GM12878 (cell line): ENCODE measurements around the gene THBS1. TPM values are rescaled to one million over a fixed set of nuclear protein-coding genes. Genes with fewer than 3 reads are reported as not detected.

Experiments
- ATAC-seq: fragments of 200-7000 bp; cut with Tn5 transposase; 3 replicates; pipeline ENCODE4 v1.9.1; 2020; ENCODE audit warnings: mild to moderate bottlenecking, moderate library complexity
- BruUV-seq: library from RNA; stranded (reverse); fragments of 400-500 nt; replicated peaks from 2 replicates; lab custom pipeline; 2021; lab: Mats Ljungman, UMichigan
- CTCF ChIA-PET: fragments of 300-600 bp; sonication (Branson Sonifier 250); formaldehyde crosslinking; extraction: SDS; loops from one replicate; lab custom pipeline; 2021; ENCODE audit warnings: inconsistent platforms; lab: Yijun Ruan, JAX
- POLR2A ChIA-PET: fragments of 350-600 bp; formaldehyde crosslinking; extraction: SDS; loops from one replicate; lab custom pipeline; 2021; ENCODE audit warnings: inconsistent platforms; lab: Charles Lee
- RAD21 ChIA-PET: fragments of 300-600 bp; sonication (Branson Sonifier 250); formaldehyde crosslinking; loops from one replicate; lab custom pipeline; 2023; ENCODE audit warnings: antibody characterized with exemption; ENCODE audit not compliant: unreplicated experiment; lab: Charles Lee
- SMC1A ChIA-PET: fragments of 300-600 bp; sonication (Branson Sonifier 250); formaldehyde crosslinking; loops from one replicate; lab custom pipeline; 2023; ENCODE audit not compliant: unreplicated experiment, uncharacterized antibody; lab: Charles Lee
- DNase-seq: peaks from one replicate; pipeline ENCODE4 v3.0.0-alpha.2; 2011; ENCODE audit warnings: low read depth, low spot score
- FAIRE-seq: peaks from 3 replicates; lab custom pipeline; 2011; peaks lifted over from hg19 to GRCh38; lab: Jason Lieb, UNC
- H2AFZ ChIP-seq: 2 replicates; pipeline ENCODE4 v1.6.0; 2011; ENCODE audit warnings: low read depth, low read length, control low read depth; ENCODE audit not compliant: control insufficient read depth
- H3K27ac ChIP-seq: 2 replicates; pipeline ENCODE4 v1.5.1; 2011; ENCODE audit warnings: control low read depth; ENCODE audit not compliant: control insufficient read depth, insufficient read depth
- H3K27me3 ChIP-seq, 2 experiments: replicated peaks in 1 of 2; 2 replicates each; pipeline versions ENCODE4 v1.6.0 to v1.6.1; 2011; ENCODE audit warnings: low read length in 1 of 2; ENCODE audit not compliant: control insufficient read depth in 2 of 2, insufficient read depth in 2 of 2
- H3K36me3 ChIP-seq, 2 experiments: 2 replicates each; pipeline ENCODE4 v1.5.1; 2011; ENCODE audit warnings: low read length in 1 of 2; ENCODE audit not compliant: control insufficient read depth in 2 of 2, insufficient read depth in 2 of 2
- H3K4me1 ChIP-seq: 2 replicates; pipeline ENCODE4 v1.6.1; 2011; ENCODE audit warnings: mild to moderate bottlenecking, low read length, moderate library complexity, mixed read lengths; ENCODE audit not compliant: control insufficient read depth, insufficient read depth
- H3K4me2 ChIP-seq: 2 replicates; pipeline ENCODE4 v1.6.0; 2011; ENCODE audit warnings: control low read depth; ENCODE audit not compliant: control insufficient read depth, insufficient read depth
- H3K4me3 ChIP-seq: fragments of 200-600 bp; sonication (generic); 2 replicates; pipeline ENCODE4 v1.5.1; 2016
- H3K79me2 ChIP-seq: 2 replicates; pipeline ENCODE4 v1.6.0; 2011; ENCODE audit warnings: low read length; ENCODE audit not compliant: control insufficient read depth, insufficient read depth
- H3K9ac ChIP-seq: 2 replicates; pipeline ENCODE4 v1.8.0; 2011; ENCODE audit warnings: low read length, control low read depth, mixed read lengths; ENCODE audit not compliant: control insufficient read depth, insufficient read depth
- H3K9me3 ChIP-seq: replicated peaks from 3 replicates; pipeline ENCODE4 v1.5.1; 2011; ENCODE audit warnings: mild to moderate bottlenecking, low read length; ENCODE audit not compliant: control insufficient read depth, insufficient read depth
- H4K20me1 ChIP-seq: 2 replicates; pipeline ENCODE4 v1.6.0; 2011; ENCODE audit not compliant: control insufficient read depth, insufficient read depth
- CBX5 ChIP-seq: sonication (generic); IDR thresholded peaks from 2 replicates; pipeline ENCODE4 v1.6.1; 2016; ENCODE audit warnings: low read depth, moderate library complexity, mild to moderate bottlenecking, inconsistent platforms
- ESRRA ChIP-seq: IDR thresholded peaks from 2 replicates; pipeline ENCODE4 v1.6.1; 2012; ENCODE audit warnings: mild to moderate bottlenecking, low read length, improper control_type of control experiment
- FOXK2 ChIP-seq: fragments of 450-650 bp; IDR thresholded peaks from 2 replicates; pipeline ENCODE4 v1.6.1; 2017; ENCODE audit warnings: mild to moderate bottlenecking, moderate library complexity
- KDM1A ChIP-seq: fragments of 200-600 bp; sonication (generic); IDR thresholded peaks from 2 replicates; pipeline ENCODE4 v1.6.1; 2016; ENCODE audit warnings: borderline replicate concordance
- KLF5 ChIP-seq: fragments of 450-650 bp; IDR thresholded peaks from 2 replicates; pipeline ENCODE4 v1.6.1; 2014; ENCODE audit warnings: mild to moderate bottlenecking; ENCODE audit not compliant: partially characterized antibody
- NFIC ChIP-seq: IDR thresholded peaks from 2 replicates; pipeline ENCODE4 v1.6.1; 2012; ENCODE audit warnings: low read depth, mild to moderate bottlenecking, inconsistent platforms, low read length, moderate library complexity
- NR2C2 ChIP-seq: IDR thresholded peaks from 2 replicates; pipeline ENCODE4 v1.6.1; 2011; ENCODE audit warnings: borderline replicate concordance, low read depth; ENCODE audit not compliant: control insufficient read depth, insufficient read length
- NR2F1 ChIP-seq: fragments of 450-650 bp; conservative IDR thresholded peaks from 2 replicates; pipeline ENCODE4 v1.6.1; 2017; ENCODE audit warnings: mild to moderate bottlenecking
- TCF7 ChIP-seq: IDR thresholded peaks from 2 replicates; pipeline ENCODE4 v1.6.1; 2014; ENCODE audit warnings: antibody characterized with exemption, borderline replicate concordance
- YY1 ChIP-seq: IDR thresholded peaks from 2 replicates; pipeline ENCODE4 v1.6.1; 2011; ENCODE audit warnings: low read depth, mild to moderate bottlenecking, low read length
- WGBS: methylation state at CpG from one replicate; pipeline ENCODE4 v1.1.6; 2016; ENCODE audit warnings: low lambda C conversion rate; ENCODE audit not compliant: insufficient replicate concordance, insufficient coverage; ENCODE audit errors: missing lambda C conversion rate; 5-methylcytosine and 5-hydroxymethylcytosine counted together
- in situ Hi-C: fragments of 300-500 bp; cut with MboI; formaldehyde crosslinking; loops from 9 replicates; pipeline ENCODE4 v1.14.3; 2018; ENCODE audit warnings: mixed read lengths
- intact Hi-C: fragments of 100-400 bp; cut with micrococcal nuclease; formaldehyde crosslinking; loops from one replicate; pipeline ENCODE4 v1.14.2; 2022; ENCODE audit not compliant: unreplicated experiment
- polyA plus RNA-seq, 11 experiments: library from polyadenylated mRNA; depleted of rRNA in 4 of 11; unstranded in 6 of 11; stranded (reverse) in 5 of 11; fragments of >200 nt; fragmentation: Nextera tagmentation in 4 of 11; fragmentation: Illumina TruSeq in 1 of 11; extraction: Ambion mirVana in 4 of 11; extraction: Trizol in 1 of 11; gene quantifications; 1 replicate in 1 of 11; 2 replicates in 10 of 11; pipeline versions ENCODE4 v1.2.1 to v1.2.3, GENCODE V29; 2011 to 2016; ENCODE audit warnings: inconsistent platforms in 2 of 11, missing spikeins in 2 of 11, low read depth in 1 of 11
- total RNA-seq, 4 experiments: library from RNA; depleted of rRNA in 3 of 4; stranded (reverse); fragments of >200 nt in 3 of 4; fragmentation: Illumina TruSeq in 1 of 4; extraction: Trizol in 1 of 4; gene quantifications; 2 replicates each; pipeline versions ENCODE4 v1.2.1 to v1.2.3, GENCODE V29; 2013 to 2021
- TF ChIP-seq, protein P1 (sequence below): IDR thresholded peaks from 2 replicates; pipeline ENCODE4 v1.6.1; 2011; ENCODE audit warnings: low read depth, low read length, improper control_type of control experiment, borderline replicate concordance
- TF ChIP-seq, protein P2 (sequence below): IDR thresholded peaks from 2 replicates; pipeline ENCODE4 v1.6.1; 2011; ENCODE audit warnings: borderline replicate concordance, low read depth, mild to moderate bottlenecking, moderate library complexity, mixed read lengths, low read length; ENCODE audit not compliant: insufficient read depth; ENCODE audit errors: extremely low read length
- TF ChIP-seq, protein P3 (sequence below): fragments of 450-650 bp; IDR thresholded peaks from 2 replicates; pipeline ENCODE4 v1.6.1; 2014; ENCODE audit warnings: mild to moderate bottlenecking
- TF ChIP-seq, protein P4 (sequence below): IDR thresholded peaks from 2 replicates; pipeline ENCODE4 v1.6.1; 2011; ENCODE audit warnings: borderline replicate concordance, low read depth, mild to moderate bottlenecking, moderate library complexity, low read length; ENCODE audit not compliant: insufficient read depth, poor library complexity, severe bottlenecking
- TF ChIP-seq, protein P5 (sequence below): IDR thresholded peaks from 2 replicates; pipeline ENCODE4 v1.6.1; 2012; ENCODE audit warnings: low read length, inconsistent platforms
- TF ChIP-seq, protein P6 (sequence below): fragments of 450-650 bp; conservative IDR thresholded peaks from 2 replicates; pipeline ENCODE4 v1.6.1; 2017; ENCODE audit warnings: mild to moderate bottlenecking, moderate library complexity

The THBS1 gene
- total and polyA plus RNA-seq, 10 of the 15 experiments (the other 5 are each of a cell fraction or from before 2014, with no cell fraction given): under 0.01 to 1.5 (median 0.23) TPM; not detected in 3

DNA sequence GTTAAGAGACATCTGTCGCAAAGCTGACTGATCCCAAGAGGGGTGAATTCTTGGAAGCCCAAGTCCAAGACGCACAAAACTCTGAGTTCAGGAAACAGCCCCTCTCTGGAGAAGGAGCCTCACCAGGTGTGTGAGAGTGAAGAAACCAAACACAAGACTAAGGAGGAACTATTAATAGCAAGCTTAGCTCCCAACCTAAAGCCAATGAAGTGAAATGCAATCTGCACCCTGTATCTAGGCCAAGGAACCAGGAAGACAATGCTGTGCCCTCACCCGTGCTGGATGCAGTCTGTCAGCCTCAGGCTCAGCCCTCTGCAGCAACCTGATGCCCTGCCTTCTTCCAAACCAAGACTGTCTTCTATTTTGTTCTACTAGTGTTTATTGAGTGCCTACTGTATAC is 22.5 kb upstream of the THBS1 start:
- FAIRE-seq (no peak), ATAC-seq (no peak), DNase-seq (no peak)
- POLR2A ChIA-PET: no interaction called here
- Histone ChIP-seq H3K79me2 (no peaks in the 10 kb centered on the region), H3K4me2 (no peak overlapping the region), H4K20me1 (no peaks in the 10 kb centered on the region), H3K4me1 (peaks cover 17% of the 10 kb centered on the region), H3K9me3 (no peaks in the 10 kb centered on the region), H2AFZ (no peak overlapping the region), H3K27ac (no peak overlapping the region), H3K27me3 (no peaks in the 10 kb centered on the region), H3K9ac (no peak overlapping the region), H3K4me3 (no peak overlapping the region), H3K36me3 (no peaks in the 10 kb centered on the region)
- 35% methylated on average over 3 of the region's 3 CpGs for WGBS
- SMC1A ChIA-PET: no interaction called here
- in situ Hi-C loops: no loop called here
- CTCF ChIA-PET: interaction anchor here (1.5 to 1.8 kb wide), 2 partner anchors 21 to 198 kb away, joined by 4 to 8 read pairs; no protein-coding TSS in a partner anchor
- BruUV-seq: no TSS peak
- RAD21 ChIA-PET: no interaction called here
- intact Hi-C loops: no loop called here
- TF ChIP-seq, protein P1, sequence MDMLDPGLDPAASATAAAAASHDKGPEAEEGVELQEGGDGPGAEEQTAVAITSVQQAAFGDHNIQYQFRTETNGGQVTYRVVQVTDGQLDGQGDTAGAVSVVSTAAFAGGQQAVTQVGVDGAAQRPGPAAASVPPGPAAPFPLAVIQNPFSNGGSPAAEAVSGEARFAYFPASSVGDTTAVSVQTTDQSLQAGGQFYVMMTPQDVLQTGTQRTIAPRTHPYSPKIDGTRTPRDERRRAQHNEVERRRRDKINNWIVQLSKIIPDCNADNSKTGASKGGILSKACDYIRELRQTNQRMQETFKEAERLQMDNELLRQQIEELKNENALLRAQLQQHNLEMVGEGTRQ: no peak
- TF ChIP-seq YY1 (no peak), CBX5 (no peak), FOXK2 (no peak), NR2C2 (no peak), TCF7 (no peak), NFIC (no peak), KDM1A (no peak), NR2F1 (no peak), KLF5 (no peak), ESRRA (no peak)
- TF ChIP-seq, protein P2, sequence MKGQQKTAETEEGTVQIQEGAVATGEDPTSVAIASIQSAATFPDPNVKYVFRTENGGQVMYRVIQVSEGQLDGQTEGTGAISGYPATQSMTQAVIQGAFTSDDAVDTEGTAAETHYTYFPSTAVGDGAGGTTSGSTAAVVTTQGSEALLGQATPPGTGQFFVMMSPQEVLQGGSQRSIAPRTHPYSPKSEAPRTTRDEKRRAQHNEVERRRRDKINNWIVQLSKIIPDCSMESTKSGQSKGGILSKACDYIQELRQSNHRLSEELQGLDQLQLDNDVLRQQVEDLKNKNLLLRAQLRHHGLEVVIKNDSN: no peak
- TF ChIP-seq, protein P3, sequence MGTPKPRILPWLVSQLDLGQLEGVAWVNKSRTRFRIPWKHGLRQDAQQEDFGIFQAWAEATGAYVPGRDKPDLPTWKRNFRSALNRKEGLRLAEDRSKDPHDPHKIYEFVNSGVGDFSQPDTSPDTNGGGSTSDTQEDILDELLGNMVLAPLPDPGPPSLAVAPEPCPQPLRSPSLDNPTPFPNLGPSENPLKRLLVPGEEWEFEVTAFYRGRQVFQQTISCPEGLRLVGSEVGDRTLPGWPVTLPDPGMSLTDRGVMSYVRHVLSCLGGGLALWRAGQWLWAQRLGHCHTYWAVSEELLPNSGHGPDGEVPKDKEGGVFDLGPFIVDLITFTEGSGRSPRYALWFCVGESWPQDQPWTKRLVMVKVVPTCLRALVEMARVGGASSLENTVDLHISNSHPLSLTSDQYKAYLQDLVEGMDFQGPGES: no peak
- TF ChIP-seq, protein P4, sequence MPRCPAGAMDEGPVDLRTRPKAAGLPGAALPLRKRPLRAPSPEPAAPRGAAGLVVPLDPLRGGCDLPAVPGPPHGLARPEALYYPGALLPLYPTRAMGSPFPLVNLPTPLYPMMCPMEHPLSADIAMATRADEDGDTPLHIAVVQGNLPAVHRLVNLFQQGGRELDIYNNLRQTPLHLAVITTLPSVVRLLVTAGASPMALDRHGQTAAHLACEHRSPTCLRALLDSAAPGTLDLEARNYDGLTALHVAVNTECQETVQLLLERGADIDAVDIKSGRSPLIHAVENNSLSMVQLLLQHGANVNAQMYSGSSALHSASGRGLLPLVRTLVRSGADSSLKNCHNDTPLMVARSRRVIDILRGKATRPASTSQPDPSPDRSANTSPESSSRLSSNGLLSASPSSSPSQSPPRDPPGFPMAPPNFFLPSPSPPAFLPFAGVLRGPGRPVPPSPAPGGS: no peak
- TF ChIP-seq, protein P5, sequence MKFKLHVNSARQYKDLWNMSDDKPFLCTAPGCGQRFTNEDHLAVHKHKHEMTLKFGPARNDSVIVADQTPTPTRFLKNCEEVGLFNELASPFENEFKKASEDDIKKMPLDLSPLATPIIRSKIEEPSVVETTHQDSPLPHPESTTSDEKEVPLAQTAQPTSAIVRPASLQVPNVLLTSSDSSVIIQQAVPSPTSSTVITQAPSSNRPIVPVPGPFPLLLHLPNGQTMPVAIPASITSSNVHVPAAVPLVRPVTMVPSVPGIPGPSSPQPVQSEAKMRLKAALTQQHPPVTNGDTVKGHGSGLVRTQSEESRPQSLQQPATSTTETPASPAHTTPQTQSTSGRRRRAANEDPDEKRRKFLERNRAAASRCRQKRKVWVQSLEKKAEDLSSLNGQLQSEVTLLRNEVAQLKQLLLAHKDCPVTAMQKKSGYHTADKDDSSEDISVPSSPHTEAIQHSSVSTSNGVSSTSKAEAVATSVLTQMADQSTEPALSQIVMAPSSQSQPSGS: no peak
- TF ChIP-seq, protein P6, sequence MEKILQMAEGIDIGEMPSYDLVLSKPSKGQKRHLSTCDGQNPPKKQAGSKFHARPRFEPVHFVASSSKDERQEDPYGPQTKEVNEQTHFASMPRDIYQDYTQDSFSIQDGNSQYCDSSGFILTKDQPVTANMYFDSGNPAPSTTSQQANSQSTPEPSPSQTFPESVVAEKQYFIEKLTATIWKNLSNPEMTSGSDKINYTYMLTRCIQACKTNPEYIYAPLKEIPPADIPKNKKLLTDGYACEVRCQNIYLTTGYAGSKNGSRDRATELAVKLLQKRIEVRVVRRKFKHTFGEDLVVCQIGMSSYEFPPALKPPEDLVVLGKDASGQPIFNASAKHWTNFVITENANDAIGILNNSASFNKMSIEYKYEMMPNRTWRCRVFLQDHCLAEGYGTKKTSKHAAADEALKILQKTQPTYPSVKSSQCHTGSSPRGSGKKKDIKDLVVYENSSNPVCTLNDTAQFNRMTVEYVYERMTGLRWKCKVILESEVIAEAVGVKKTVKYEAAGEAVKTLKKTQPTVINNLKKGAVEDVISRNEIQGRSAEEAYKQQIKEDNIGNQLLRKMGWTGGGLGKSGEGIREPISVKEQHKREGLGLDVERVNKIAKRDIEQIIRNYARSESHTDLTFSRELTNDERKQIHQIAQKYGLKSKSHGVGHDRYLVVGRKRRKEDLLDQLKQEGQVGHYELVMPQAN: no peak
